MCF 10A (cell line): ENCODE data around the gene TNIK. TPM values are rescaled to one million over a fixed set of nuclear protein-coding genes. Genes with fewer than 3 reads are reported as not detected.
A peak's percentile ranks its signal among the peaks of the same experiment; 100 is the strongest.

Experiments used
- BruUV-seq: library from RNA; stranded (reverse); fragments of 400-500 nt; replicated peaks from 2 replicates; lab custom pipeline; 2021; lab: Mats Ljungman, UMichigan
- CTCF ChIA-PET: fragments of 300-600 bp; sonication (Branson Sonifier 250); formaldehyde crosslinking; extraction: SDS; loops from one replicate; lab custom pipeline; 2021; ENCODE audit warnings: antibody characterized with exemption, inconsistent platforms; lab: Yijun Ruan, JAX
- POLR2A ChIA-PET: fragments of 300-600, 350-650 bp; sonication (Branson Sonifier 250); formaldehyde crosslinking; extraction: SDS; loops from one replicate; lab custom pipeline; 2020; ENCODE audit warnings: antibody characterized with exemption, inconsistent platforms; lab: Yijun Ruan, JAX
- DNase-seq: peaks from one replicate; pipeline ENCODE4 v3.0.0-alpha.2; 2018; ENCODE audit not compliant: unreplicated experiment
- H3K27ac Mint-ChIP-seq: one replicate; pipeline ENCODE4 v1.8.0; 2022; ENCODE audit warnings: mild to moderate bottlenecking, low read depth, mixed read lengths; ENCODE audit not compliant: unreplicated experiment
- H3K27me3 Mint-ChIP-seq: one replicate; pipeline ENCODE4 v1.8.0; 2022; ENCODE audit warnings: mixed read lengths; ENCODE audit not compliant: insufficient read depth, unreplicated experiment
- H3K36me3 Mint-ChIP-seq: one replicate; pipeline ENCODE4 v1.8.0; 2022; ENCODE audit warnings: mild to moderate bottlenecking, moderate library complexity, mixed read lengths; ENCODE audit not compliant: insufficient read depth, unreplicated experiment
- H3K4me1 Mint-ChIP-seq: one replicate; pipeline ENCODE4 v1.8.0; 2022; ENCODE audit warnings: mixed read lengths; ENCODE audit not compliant: insufficient read depth, unreplicated experiment
- H3K4me3 Mint-ChIP-seq: one replicate; pipeline ENCODE4 v1.8.0; 2022; ENCODE audit warnings: mild to moderate bottlenecking, moderate library complexity, mixed read lengths; ENCODE audit not compliant: unreplicated experiment
- H3K9me3 Mint-ChIP-seq: one replicate; pipeline ENCODE4 v1.8.0; 2022; ENCODE audit warnings: mixed read lengths; ENCODE audit not compliant: unreplicated experiment
- intact Hi-C: fragments of 100-400 bp; cut with micrococcal nuclease; formaldehyde crosslinking; loops from 2 replicates; pipeline ENCODE4 v1.14.1; 2022
- total RNA-seq: library from RNA; stranded (reverse); gene quantifications from 2 replicates; pipeline ENCODE4 v1.2.3, GENCODE V29; 2022
- TF ChIP-seq, protein P1 (sequence below): fragments of 200-600 bp; IDR thresholded peaks from one replicate; pipeline ENCODE4 v1.8.0; 2022; ENCODE audit warnings: antibody characterized with exemption, mild to moderate bottlenecking; ENCODE audit not compliant: unreplicated experiment

The TNIK gene
- total RNA-seq, 1 experiment from 2014 or later, result 3.4 TPM

DNA sequence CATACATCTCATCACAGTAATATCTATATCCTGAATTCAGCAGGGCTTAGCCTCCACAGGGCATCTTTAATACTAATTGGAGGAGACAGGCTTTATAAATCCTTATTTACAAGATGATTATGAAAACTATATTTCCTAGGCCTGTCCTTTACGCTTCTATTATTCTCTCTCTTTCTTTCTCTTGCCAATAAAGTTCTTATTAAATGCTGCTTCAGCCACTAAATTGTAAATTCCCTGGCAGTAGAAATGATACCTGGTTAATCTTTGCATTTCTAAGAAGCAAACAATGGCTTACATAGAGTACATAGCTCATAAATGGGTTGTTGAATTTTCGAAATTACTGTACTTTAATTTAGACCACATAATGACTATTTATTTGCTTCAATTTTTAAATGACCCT, 43.5 kb downstream of the TNIK start:
- Mint-ChIP-seq H3K4me1 (peaks cover 18% of the 10 kb centered on the region), H3K9me3 (no peaks in the 10 kb centered on the region), H3K36me3 (no peaks in the 10 kb centered on the region), H3K27ac (no peak overlapping the region), H3K27me3 (no peaks in the 10 kb centered on the region), H3K4me3 (no peak overlapping the region)
- CTCF ChIA-PET, result interaction anchor here (1.3 kb wide), 1 partner anchor 10 kb away, joined by 4 read pairs; no protein-coding TSS in a partner anchor
- TF ChIP-seq, protein P1, sequence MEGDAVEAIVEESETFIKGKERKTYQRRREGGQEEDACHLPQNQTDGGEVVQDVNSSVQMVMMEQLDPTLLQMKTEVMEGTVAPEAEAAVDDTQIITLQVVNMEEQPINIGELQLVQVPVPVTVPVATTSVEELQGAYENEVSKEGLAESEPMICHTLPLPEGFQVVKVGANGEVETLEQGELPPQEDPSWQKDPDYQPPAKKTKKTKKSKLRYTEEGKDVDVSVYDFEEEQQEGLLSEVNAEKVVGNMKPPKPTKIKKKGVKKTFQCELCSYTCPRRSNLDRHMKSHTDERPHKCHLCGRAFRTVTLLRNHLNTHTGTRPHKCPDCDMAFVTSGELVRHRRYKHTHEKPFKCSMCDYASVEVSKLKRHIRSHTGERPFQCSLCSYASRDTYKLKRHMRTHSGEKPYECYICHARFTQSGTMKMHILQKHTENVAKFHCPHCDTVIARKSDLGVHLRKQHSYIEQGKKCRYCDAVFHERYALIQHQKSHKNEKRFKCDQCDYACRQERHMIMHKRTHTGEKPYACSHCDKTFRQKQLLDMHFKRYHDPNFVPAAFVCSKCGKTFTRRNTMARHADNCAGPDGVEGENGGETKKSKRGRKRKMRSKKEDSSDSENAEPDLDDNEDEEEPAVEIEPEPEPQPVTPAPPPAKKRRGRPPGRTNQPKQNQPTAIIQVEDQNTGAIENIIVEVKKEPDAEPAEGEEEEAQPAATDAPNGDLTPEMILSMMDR, result no peak
- no peak for DNase-seq
- POLR2A ChIA-PET, result interaction anchor here (0.8 to 2.0 kb wide), 3 partner anchors 8 to 20 kb away, joined by 3 to 5 read pairs (median 5); no protein-coding TSS in a partner anchor
- BruUV-seq, result no TSS peak
- intact Hi-C loops, result no loop called here

DNA sequence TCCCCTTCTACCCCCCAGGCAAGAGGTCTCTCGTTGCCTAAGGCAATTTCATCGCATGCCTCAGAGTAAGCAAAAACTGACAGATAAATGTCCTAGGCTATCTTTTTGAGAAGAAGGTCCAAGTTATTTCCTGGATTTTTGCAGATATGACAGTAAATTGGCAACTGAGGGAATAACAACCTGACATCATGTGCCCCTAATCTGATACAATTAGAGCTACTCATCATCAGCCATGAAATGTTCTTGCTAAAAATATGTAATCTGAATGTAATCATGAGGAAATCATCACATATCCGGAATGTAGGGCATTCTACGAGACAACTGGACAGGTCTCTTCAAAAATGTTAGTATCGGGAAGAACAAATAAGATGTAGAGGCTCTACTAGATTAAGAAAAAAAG, 44.1 kb downstream of the TNIK start:
- Mint-ChIP-seq H3K27ac (no peak overlapping the region), H3K4me1 (peaks cover 18% of the 10 kb centered on the region), H3K4me3 (no peak overlapping the region), H3K36me3 (no peaks in the 10 kb centered on the region), H3K9me3 (no peaks in the 10 kb centered on the region), H3K27me3 (no peaks in the 10 kb centered on the region)
- intact Hi-C loops, result no loop called here
- TF ChIP-seq, protein P1, result no peak
- POLR2A ChIA-PET, result interaction anchor here (0.8 to 2.0 kb wide), 3 partner anchors 8 to 20 kb away, joined by 3 to 5 read pairs (median 5); no protein-coding TSS in a partner anchor
- DNase-seq, result no peak
- BruUV-seq, result no TSS peak
- CTCF ChIA-PET, result no interaction called here

DNA sequence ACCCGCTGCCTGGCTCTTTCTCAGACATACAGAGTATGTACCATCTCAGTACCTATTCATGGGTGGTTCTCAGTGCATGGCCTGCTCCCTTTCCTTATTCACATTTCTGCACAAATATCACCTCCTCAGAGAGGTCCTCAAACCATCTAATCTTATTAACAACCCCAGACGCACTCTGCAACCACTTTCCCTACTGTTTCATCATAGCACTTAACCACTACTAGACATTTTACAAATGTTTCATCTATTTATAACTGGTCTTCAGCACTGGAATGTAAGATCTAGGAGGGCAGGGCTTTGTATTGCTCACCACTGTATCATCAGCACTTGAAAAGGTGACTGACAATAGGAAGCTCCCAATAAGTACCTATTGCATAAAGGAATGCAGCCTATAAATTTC, 45.1 kb downstream of the TNIK start:
- no peaks in the 10 kb centered on the region for H3K36me3 Mint-ChIP-seq
- no peaks in the 10 kb centered on the region for H3K27me3 Mint-ChIP-seq
- CTCF ChIA-PET, result interaction anchor here (0.6 kb wide), 3 partner anchors 11 to 1298 kb away, joined by 3 read pairs; no protein-coding TSS in a partner anchor

DNA sequence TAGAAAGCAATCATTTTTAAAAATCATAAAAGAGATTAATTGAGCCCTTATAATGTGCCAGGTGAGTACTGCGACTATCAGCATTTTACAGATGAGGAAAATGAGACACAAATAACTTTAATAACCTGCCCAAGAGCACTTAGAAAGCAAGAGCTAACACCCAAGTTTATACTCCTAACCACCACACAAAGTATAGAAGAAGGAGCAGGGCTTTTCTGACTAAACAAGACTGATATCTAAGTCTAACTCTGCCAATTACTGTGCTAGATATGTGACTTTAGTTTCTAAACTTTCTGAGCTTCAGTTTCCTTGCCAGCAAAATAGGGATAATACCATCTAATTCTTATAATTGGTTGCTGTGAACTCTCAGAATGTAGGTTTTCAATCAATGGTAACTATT, 47.7 kb downstream of the TNIK start:
- intact Hi-C loops, result no loop called here

More for the DNA sequence above, 45.1 kb downstream of the TNIK start:
- Mint-ChIP-seq H3K4me1 (peaks cover 18% of the 10 kb centered on the region), H3K4me3 (no peak overlapping the region), H3K27ac (no peak overlapping the region), H3K9me3 (no peaks in the 10 kb centered on the region)
- POLR2A ChIA-PET, result no interaction called here
- peak; percentile 13 for DNase-seq
- no TSS peak for BruUV-seq
- intact Hi-C loops, result no loop called here
- TF ChIP-seq, protein P1, result no peak

More for the DNA sequence above, 47.7 kb downstream of the TNIK start:
- no peaks in the 10 kb centered on the region for H3K9me3 Mint-ChIP-seq
- no TSS peak for BruUV-seq
- ChIA-PET CTCF (interaction anchor here (0.6 kb wide), 1 partner anchor 1100 kb away, joined by 4 read pairs; no protein-coding TSS in a partner anchor), POLR2A (no interaction called here)
- DNase-seq, result no peak
- no peak overlapping the region for H3K4me3 Mint-ChIP-seq
- TF ChIP-seq, protein P1, result no peak
- no peak overlapping the region for H3K27ac Mint-ChIP-seq
- no peaks in the 10 kb centered on the region for H3K27me3 Mint-ChIP-seq
- H3K36me3 Mint-ChIP-seq, result no peaks in the 10 kb centered on the region
- H3K4me1 Mint-ChIP-seq, result peaks cover 13% of the 10 kb centered on the region
